HG02798 (cell line): ENCODE measurements around the gene SYNGR3.
"Not testable (repeated sequence)": the region's sequence is repeated elsewhere in the genome, so short reads cannot be mapped to it uniquely, and the experiment has no call there.

Source experiments
- ATAC-seq: cut with Tn5 transposase; IDR thresholded peaks from one replicate; pipeline ENCODE4 v1.9.1; 2021; ENCODE audit warnings: mild to moderate bottlenecking; ENCODE audit not compliant: unreplicated experiment, poor library complexity

SYNGR3 gene

GRCh38 chr16:1959269-1960039 is 30.3 kb upstream of the SYNGR3 start, which contains the start of gene NDUFB10:
Gene NDUFB10 (plus strand): TSS chr16:1959538. CDS start chr16:1959625, 87 bp downstream.
- peak; percentile 81 for ATAC-seq

GRCh38 chr16:1960665-1961630 is 28.8 kb upstream of the SYNGR3 start:
- ATAC-seq = no peak

- ATAC-seq = no peak
Measured at GRCh38 chr16:1961651-1962067, 28.1 kb upstream of the SYNGR3 start.

GRCh38 chr16:1962161-1963153 is 27.3 kb upstream of the SYNGR3 start:
- not testable (repeated sequence) for ATAC-seq

GRCh38 chr16:1963806-1964505 is 25.8 kb upstream of the SYNGR3 start:
- peak; percentile 11 for ATAC-seq

- peak; percentile 89 for ATAC-seq
Measured at GRCh38 chr16:1964506-1965395, 25.0 kb upstream of the SYNGR3 start, which contains the start of gene RPS2. Gene RPS2 (minus strand): TSS chr16:1964826. CDS start chr16:1964625, 201 bp downstream.

- ATAC-seq = no peak
Measured at GRCh38 chr16:1965396-1966001, 24.3 kb upstream of the SYNGR3 start.

GRCh38 chr16:1966460-1966859 is 23.3 kb upstream of the SYNGR3 start, which contains the start of gene RNF151:
Gene RNF151 (plus strand): TSS chr16:1966856. CDS start chr16:1966882, 26 bp downstream.
- no peak for ATAC-seq

- ATAC-seq = no peak
Measured at GRCh38 chr16:1968146-1968953, 21.4 kb upstream of the SYNGR3 start.

GRCh38 chr16:1971796-1972489 is 17.8 kb upstream of the SYNGR3 start, which contains the start of gene TBL3:
Gene TBL3 (plus strand): TSS chr16:1972053. CDS start chr16:1972165, 112 bp downstream.
- peak; percentile 91 for ATAC-seq

- no peak for ATAC-seq
Measured at GRCh38 chr16:1972490-1972877, 17.3 kb upstream of the SYNGR3 start.

- ATAC-seq = no peak
Measured at GRCh38 chr16:1973461-1974156, 16.2 kb upstream of the SYNGR3 start.

GRCh38 chr16:1974157-1975070 is 15.4 kb upstream of the SYNGR3 start:
- no peak for ATAC-seq

- ATAC-seq = no peak
Measured at GRCh38 chr16:1975432-1976215, 14.1 kb upstream of the SYNGR3 start.
